ENCODE data around the gene OXER1. TPM values are rescaled to one million over a fixed set of nuclear protein-coding genes. Genes with fewer than 3 reads are reported as not detected.

Gene OXER1
- total RNA-seq, 2 experiments from 2014 or later, result 0.16 TPM; not detected in 1

- no peak overlapping the region for H3K4me3 Mint-ChIP-seq
- no peaks in the 10 kb centered on the region for H3K27me3 Mint-ChIP-seq
- no peak for DNase-seq
- H3K4me1 Mint-ChIP-seq, result no peaks in the 10 kb centered on the region
- no peaks in the 10 kb centered on the region for H3K9me3 Mint-ChIP-seq
- H3K36me3 Mint-ChIP-seq, result no peaks in the 10 kb centered on the region
- no peak overlapping the region for H3K27ac Mint-ChIP-seq
These were observed 4.2 kb upstream of the OXER1 start for GRCh38 chr2:42767899-42768705.

GRCh38 chr2:42767080-42767898, 3.4 kb upstream of the OXER1 start:
- Mint-ChIP-seq H3K27me3 (no peaks in the 10 kb centered on the region), H3K4me1 (no peaks in the 10 kb centered on the region), H3K4me3 (no peak overlapping the region), H3K36me3 (no peaks in the 10 kb centered on the region), H3K9me3 (no peaks in the 10 kb centered on the region), H3K27ac (no peak overlapping the region)
- no peak for DNase-seq

GRCh38 chr2:42765686-42766085, 1.8 kb upstream of the OXER1 start:
- Mint-ChIP-seq H3K4me1 (no peaks in the 10 kb centered on the region), H3K9me3 (no peaks in the 10 kb centered on the region), H3K36me3 (no peaks in the 10 kb centered on the region), H3K27me3 (no peaks in the 10 kb centered on the region), H3K27ac (no peak overlapping the region), H3K4me3 (no peak overlapping the region)
- DNase-seq, result no peak

GRCh38 chr2:42764901-42765300, 966 bp upstream of the OXER1 start:
- Mint-ChIP-seq H3K27ac (no peak overlapping the region), H3K36me3 (no peaks in the 10 kb centered on the region), H3K4me3 (no peak overlapping the region), H3K9me3 (no peaks in the 10 kb centered on the region), H3K27me3 (no peaks in the 10 kb centered on the region), H3K4me1 (no peaks in the 10 kb centered on the region)
- no peak for DNase-seq

- H3K9me3 Mint-ChIP-seq, result no peaks in the 10 kb centered on the region
- no peak for DNase-seq
- no peak overlapping the region for H3K27ac Mint-ChIP-seq
- H3K36me3 Mint-ChIP-seq, result peaks cover 2% of the 10 kb centered on the region
- H3K27me3 Mint-ChIP-seq, result no peaks in the 10 kb centered on the region
- no peaks in the 10 kb centered on the region for H3K4me1 Mint-ChIP-seq
- H3K4me3 Mint-ChIP-seq, result no peak overlapping the region
These were observed 821 bp downstream of the OXER1 start for GRCh38 chr2:42762823-42763804.

- no peak for DNase-seq
- peaks cover 3% of the 10 kb centered on the region for H3K36me3 Mint-ChIP-seq
- H3K4me3 Mint-ChIP-seq, result no peak overlapping the region
- H3K27ac Mint-ChIP-seq, result no peak overlapping the region
- H3K4me1 Mint-ChIP-seq, result no peaks in the 10 kb centered on the region
- H3K9me3 Mint-ChIP-seq, result no peaks in the 10 kb centered on the region
- no peaks in the 10 kb centered on the region for H3K27me3 Mint-ChIP-seq
These were observed 1.8 kb downstream of the OXER1 start for GRCh38 chr2:42762155-42762554.

- no peaks in the 10 kb centered on the region for H3K9me3 Mint-ChIP-seq
- no peak for DNase-seq
- H3K27me3 Mint-ChIP-seq, result no peaks in the 10 kb centered on the region
- H3K27ac Mint-ChIP-seq, result no peak overlapping the region
- no peaks in the 10 kb centered on the region for H3K4me1 Mint-ChIP-seq
- H3K4me3 Mint-ChIP-seq, result no peak overlapping the region
- H3K36me3 Mint-ChIP-seq, result peaks cover 3% of the 10 kb centered on the region
These were observed 2.4 kb downstream of the OXER1 start for GRCh38 chr2:42761554-42761953.

- Mint-ChIP-seq H3K27ac (no peak overlapping the region), H3K4me3 (no peak overlapping the region), H3K36me3 (peaks cover 3% of the 10 kb centered on the region), H3K4me1 (peaks cover 2% of the 10 kb centered on the region), H3K9me3 (no peaks in the 10 kb centered on the region), H3K27me3 (no peaks in the 10 kb centered on the region)
- DNase-seq, result no peak
These were observed 5.2 kb downstream of the OXER1 start for GRCh38 chr2:42758751-42759150.

- no peak for DNase-seq
- Mint-ChIP-seq H3K27me3 (no peaks in the 10 kb centered on the region), H3K36me3 (peaks cover 3% of the 10 kb centered on the region), H3K4me1 (peaks cover 4% of the 10 kb centered on the region), H3K27ac (no peak overlapping the region), H3K9me3 (no peaks in the 10 kb centered on the region), H3K4me3 (no peak overlapping the region)
These were observed 5.8 kb downstream of the OXER1 start for GRCh38 chr2:42757981-42758740.

GRCh38 chr2:42756966-42757513, 6.9 kb downstream of the OXER1 start:
- peaks cover 4% of the 10 kb centered on the region for H3K4me1 Mint-ChIP-seq

GRCh38 chr2:42756150-42756775, 7.7 kb downstream of the OXER1 start:
- DNase-seq, result no peak
- Mint-ChIP-seq H3K4me1 (peaks cover 4% of the 10 kb centered on the region), H3K27me3 (no peaks in the 10 kb centered on the region), H3K27ac (no peak overlapping the region), H3K4me3 (no peak overlapping the region), H3K9me3 (no peaks in the 10 kb centered on the region), H3K36me3 (peaks cover 3% of the 10 kb centered on the region)

More at GRCh38 chr2:42756966-42757513, 6.9 kb downstream of the OXER1 start:
- H3K27me3 Mint-ChIP-seq, result no peaks in the 10 kb centered on the region
- no peaks in the 10 kb centered on the region for H3K9me3 Mint-ChIP-seq
- no peak overlapping the region for H3K4me3 Mint-ChIP-seq
- no peak for DNase-seq
- peaks cover 3% of the 10 kb centered on the region for H3K36me3 Mint-ChIP-seq
- H3K27ac Mint-ChIP-seq, result no peak overlapping the region

- Mint-ChIP-seq H3K9me3 (no peaks in the 10 kb centered on the region), H3K27ac (no peak overlapping the region), H3K36me3 (peaks cover 3% of the 10 kb centered on the region), H3K4me1 (peaks cover 4% of the 10 kb centered on the region), H3K27me3 (no peaks in the 10 kb centered on the region), H3K4me3 (no peak overlapping the region)
- DNase-seq, result no peak
These were observed 8.6 kb downstream of the OXER1 start for GRCh38 chr2:42755191-42755880.

- Mint-ChIP-seq H3K27ac (no peak overlapping the region), H3K4me3 (no peak overlapping the region), H3K9me3 (no peaks in the 10 kb centered on the region), H3K36me3 (peaks cover 3% of the 10 kb centered on the region), H3K4me1 (peaks cover 4% of the 10 kb centered on the region), H3K27me3 (no peaks in the 10 kb centered on the region)
- no peak for DNase-seq
These were observed 9.2 kb downstream of the OXER1 start for GRCh38 chr2:42754776-42755140.

Measured in activated naive CD8-positive, alpha-beta T cell treated with anti-CD3 and anti-CD28 coated beads for 36 hours (primary cell).